Suprapubic skin (tissue), 3 donors: ENCODE measurements around the gene HPX.

ENCODE experiments used
- CTCF ChIP-seq, 2 donors: fragments of 200-600 bp in 1 of 2; fragments of 450-650 bp in 1 of 2; sonication (generic) in 1 of 2; IDR thresholded peaks; one replicate each; pipeline ENCODE4 v1.5.1; 2016 to 2019; ENCODE audit warnings: antibody characterized with exemption in 2 of 2, mild to moderate bottlenecking in 1 of 2, moderate library complexity in 1 of 2
- POLR2AphosphoS5 ChIP-seq, 3 donors: sonication (generic); formaldehyde crosslinking; IDR thresholded peaks; one replicate each; pipeline ENCODE4 v1.6.1; 2017; ENCODE audit warnings: antibody characterized with exemption in 3 of 3

- no peak for TF ChIP-seq CTCF (IDR thresholded peaks at IDR 0.05)
- TF ChIP-seq POLR2AphosphoS5 (IDR thresholded peaks at IDR 0.05): no peak
These were observed 52.8 kb downstream of the HPX start for GRCh38 chr11:6387811-6388599.
